HepG2 (cell line): ENCODE measurements around the gene OR2V2. TPM values are rescaled to one million over a fixed set of nuclear protein-coding genes. Genes with fewer than 3 reads are reported as not detected.

ENCODE experiments used
- ATAC-seq: fragments of 200-7000 bp; cut with Tn5 transposase; 3 replicates; pipeline ENCODE4 v1.9.1; 2020; ENCODE audit warnings: mild to moderate bottlenecking, moderate library complexity
- BruUV-seq: library from RNA; stranded (reverse); fragments of 400-500 nt; replicated peaks from 2 replicates; lab custom pipeline; 2021; lab: Mats Ljungman, UMichigan
- CTCF ChIA-PET: fragments of 300-600 bp; formaldehyde crosslinking; extraction: SDS; loops from one replicate; lab custom pipeline; 2021; ENCODE audit warnings: low total read pairs, inconsistent platforms, low intra/inter-chr PET ratio; lab: Yijun Ruan, JAX
- POLR2A ChIA-PET: fragments of 350-600 bp; sonication (Branson Sonifier 250); formaldehyde crosslinking; loops from one replicate; lab custom pipeline; 2020; ENCODE audit warnings: antibody characterized with exemption, inconsistent platforms; lab: Yijun Ruan, JAX
- DNase-seq: peaks from one replicate; pipeline ENCODE4 v3.0.0-alpha.2; 2015; ENCODE audit warnings: low spot score
- FAIRE-seq: peaks from 3 replicates; lab custom pipeline; 2011; peaks lifted over from hg19 to GRCh38; lab: Jason Lieb, UNC
- H2AFZ ChIP-seq: one replicate; pipeline ENCODE4 v1.6.1; 2011; ENCODE audit warnings: low read length, inconsistent platforms
- H3K27ac ChIP-seq: fragments of 300-600 bp; 3 replicates; pipeline ENCODE4 v1.8.0; 2011; ENCODE audit warnings: mixed run types, mild to moderate bottlenecking, mixed read lengths, low read length, inconsistent platforms; ENCODE audit not compliant: insufficient read depth; ENCODE audit errors: extremely low read length
- H3K27me3 ChIP-seq, 2 experiments: fragments of 200-600 bp in 1 of 2; 2 replicates in 1 of 2; 3 replicates in 1 of 2; pipeline versions ENCODE4 v1.6.0 to v1.8.0; 2011; ENCODE audit warnings: low read length in 2 of 2, mild to moderate bottlenecking in 2 of 2, moderate library complexity in 2 of 2, inconsistent platforms in 1 of 2; ENCODE audit not compliant: insufficient read depth in 2 of 2, control insufficient read depth in 1 of 2
- H3K36me3 ChIP-seq, 2 experiments: fragments of 200-600 bp in 1 of 2; replicated peaks in 1 of 2; 2 replicates in 1 of 2; 3 replicates in 1 of 2; pipeline versions ENCODE4 v1.5.1 to v1.8.0; 2011; ENCODE audit warnings: low read length in 2 of 2, inconsistent platforms in 1 of 2; ENCODE audit not compliant: insufficient read depth in 2 of 2, control insufficient read depth in 1 of 2
- H3K4me1 ChIP-seq: 2 replicates; pipeline ENCODE4 v1.5.1; 2012; ENCODE audit warnings: low read length, inconsistent platforms; ENCODE audit not compliant: insufficient read depth
- H3K4me2 ChIP-seq: 2 replicates; pipeline ENCODE4 v1.6.0; 2011; ENCODE audit warnings: low read depth, low read length, inconsistent platforms
- H3K4me3 ChIP-seq, 3 experiments: fragments of 200-600 bp in 1 of 3; sonication (generic), shearing (Covaris generic) in 1 of 3; replicated peaks in 1 of 3; 2 replicates each; pipeline ENCODE4 v1.5.1; 2011 to 2016; ENCODE audit warnings: low read length in 3 of 3, inconsistent platforms in 2 of 3, low read depth in 2 of 3, mild to moderate bottlenecking in 2 of 3, control low read depth in 1 of 3, mixed read lengths in 1 of 3; ENCODE audit not compliant: insufficient read depth in 1 of 3
- H3K79me2 ChIP-seq: one replicate; pipeline ENCODE4 v1.6.1; 2011; ENCODE audit warnings: low read length, inconsistent platforms; ENCODE audit not compliant: insufficient read depth
- H3K9ac ChIP-seq: 2 replicates; pipeline ENCODE4 v1.6.0; 2011; ENCODE audit warnings: mild to moderate bottlenecking, low read depth, low read length, inconsistent platforms; ENCODE audit not compliant: insufficient read depth
- H3K9me3 ChIP-seq: 2 replicates; pipeline ENCODE4 v1.5.1; 2012; ENCODE audit warnings: mild to moderate bottlenecking, low read length
- H4K20me1 ChIP-seq: 2 replicates; pipeline ENCODE4 v1.6.0; 2011; ENCODE audit warnings: inconsistent platforms, mild to moderate bottlenecking, low read length, moderate library complexity; ENCODE audit not compliant: insufficient read depth
- AGO1 ChIP-seq: fragments of 200-400 bp; formaldehyde crosslinking; IDR thresholded peaks from 2 replicates; pipeline ENCODE4 v1.6.1; 2017; ENCODE audit warnings: mild to moderate bottlenecking, low read depth, low read length, moderate library complexity; ENCODE audit not compliant: poor library complexity, severe bottlenecking
- CEBPG ChIP-seq: IDR thresholded peaks from 2 replicates; pipeline ENCODE4 v1.6.1; 2016
- CERS6 ChIP-seq: sonication (generic); formaldehyde crosslinking; IDR thresholded peaks from 2 replicates; pipeline ENCODE4 v1.5.0; 2020; ENCODE audit warnings: missing genetic modification reagents
- ESRRA ChIP-seq: sonication (generic); formaldehyde crosslinking; IDR thresholded peaks from 2 replicates; pipeline ENCODE4 v1.5.1; 2020; ENCODE audit warnings: mild to moderate bottlenecking, low read depth, missing genetic modification reagents
- HOXD1 ChIP-seq: sonication (generic); formaldehyde crosslinking; IDR thresholded peaks from 2 replicates; pipeline ENCODE4 v1.5.0; 2020; ENCODE audit warnings: missing genetic modification reagents
- JDP2 ChIP-seq: sonication (generic); formaldehyde crosslinking; IDR thresholded peaks from 2 replicates; pipeline ENCODE4 v1.8.1; 2022; ENCODE audit warnings: missing genetic modification reagents, borderline replicate concordance
- MAFG ChIP-seq: sonication (generic); formaldehyde crosslinking; IDR thresholded peaks from 2 replicates; pipeline ENCODE4 v1.5.1; 2020; ENCODE audit warnings: mild to moderate bottlenecking, missing genetic modification reagents
- MYC ChIP-seq: sonication (generic); formaldehyde crosslinking; IDR thresholded peaks from 2 replicates; pipeline ENCODE4 v1.9.0; 2021; ENCODE audit warnings: missing genetic modification reagents, borderline replicate concordance
- RFX5 ChIP-seq: IDR thresholded peaks from 2 replicates; pipeline ENCODE4 v1.6.1; 2011; ENCODE audit warnings: low read depth, low read length, improper control_type of control experiment
- WGBS: methylation state at CpG from one replicate; pipeline ENCODE4 v1.1.6; 2017; ENCODE audit warnings: low lambda C conversion rate; 5-methylcytosine and 5-hydroxymethylcytosine counted together
- in situ Hi-C: cut with HindIII; loops from 2 replicates; pipeline ENCODE4 v1.10.0; 2017; ENCODE audit warnings: low pct_unique_long_range_greater_than_20kb; ENCODE audit not compliant: extremely low pct_ligation_motif_present
- intact Hi-C: fragments of 100-400 bp; cut with micrococcal nuclease; formaldehyde crosslinking; loops from one replicate; pipeline ENCODE4 v1.10.0; 2022; ENCODE audit not compliant: unreplicated experiment
- polyA plus RNA-seq, 8 experiments: library from polyadenylated mRNA; depleted of rRNA in 3 of 8; stranded (reverse) in 7 of 8; unstranded in 1 of 8; fragments of >200 nt; fragmentation: Illumina TruSeq in 4 of 8; extraction: Trizol in 4 of 8; gene quantifications; 2 replicates each; pipeline versions ENCODE4 v1.2.1 to v1.2.3, GENCODE V29; 2011 to 2016; ENCODE audit warnings: low read depth in 4 of 8, missing spikeins in 1 of 8, mixed read lengths in 1 of 8; ENCODE audit not compliant: insufficient read depth in 1 of 8
- total RNA-seq, 5 experiments: library from RNA; depleted of rRNA; stranded (reverse); fragments of >200 nt; fragmentation: Illumina TruSeq; extraction: Trizol; gene quantifications; 2 replicates each; pipeline ENCODE4 v1.2.3, GENCODE V29; 2016; ENCODE audit warnings: low read depth in 1 of 5
- TF ChIP-seq, protein P1 (sequence below): sonication (generic); formaldehyde crosslinking; IDR thresholded peaks from 2 replicates; pipeline ENCODE4 v1.8.0; 2022; ENCODE audit warnings: mild to moderate bottlenecking, missing genetic modification reagents
- TF ChIP-seq, protein P2 (sequence below): sonication (generic); formaldehyde crosslinking; IDR thresholded peaks from 2 replicates; pipeline ENCODE4 v1.8.1; 2023; ENCODE audit warnings: mild to moderate bottlenecking, missing genetic modification reagents
- TF ChIP-seq, protein P3 (sequence below): sonication (generic); formaldehyde crosslinking; IDR thresholded peaks from 2 replicates; pipeline ENCODE4 v1.5.0; 2020; ENCODE audit warnings: mild to moderate bottlenecking, missing genetic modification reagents, borderline replicate concordance

OR2V2 gene
- total and polyA plus RNA-seq, 2 of the 13 experiments (the other 11 are each of a cell fraction or from before 2014, with no cell fraction given) = not detected

DNA sequence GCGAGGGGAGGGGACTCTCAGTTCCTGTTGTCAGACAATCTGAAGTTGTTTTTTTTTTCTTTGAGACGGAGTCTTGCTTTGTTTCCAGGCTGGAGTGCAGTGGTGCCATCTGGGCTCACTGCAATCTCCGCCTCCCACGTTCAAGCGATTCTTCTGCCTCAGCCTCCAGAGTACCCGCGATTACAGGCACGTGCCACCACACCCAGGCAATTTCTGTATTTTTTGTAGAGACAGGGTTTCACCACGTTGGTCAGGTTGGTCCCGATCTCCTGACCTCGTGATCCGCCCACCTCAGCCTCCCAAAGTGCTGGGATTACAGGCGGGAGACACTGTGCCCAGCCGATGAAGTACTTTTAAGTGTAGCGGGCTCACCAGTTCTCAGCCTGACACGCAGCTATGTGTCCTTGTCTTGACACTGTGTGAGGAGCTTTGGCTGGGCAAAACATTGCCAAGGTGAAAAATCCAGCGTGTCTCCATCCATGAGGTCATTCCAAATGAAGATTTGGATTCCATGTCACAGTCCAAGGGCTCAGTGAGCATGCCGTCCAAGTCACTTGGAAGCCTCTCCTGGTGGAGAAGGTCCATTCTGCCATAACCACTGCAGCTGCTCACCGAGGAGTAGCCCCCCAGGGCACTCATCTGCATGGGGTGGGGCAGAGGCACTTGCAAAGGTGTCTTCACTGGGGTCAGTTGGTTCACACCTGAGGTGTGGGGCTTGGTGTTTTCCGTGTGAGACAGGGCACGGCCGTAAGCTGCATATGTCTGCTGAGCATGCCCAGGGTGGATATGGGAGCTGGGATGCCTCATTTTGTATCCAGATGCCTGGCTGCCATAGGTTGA, 48.4 kb upstream of the OR2V2 start (continued):
- TF ChIP-seq, protein P1, sequence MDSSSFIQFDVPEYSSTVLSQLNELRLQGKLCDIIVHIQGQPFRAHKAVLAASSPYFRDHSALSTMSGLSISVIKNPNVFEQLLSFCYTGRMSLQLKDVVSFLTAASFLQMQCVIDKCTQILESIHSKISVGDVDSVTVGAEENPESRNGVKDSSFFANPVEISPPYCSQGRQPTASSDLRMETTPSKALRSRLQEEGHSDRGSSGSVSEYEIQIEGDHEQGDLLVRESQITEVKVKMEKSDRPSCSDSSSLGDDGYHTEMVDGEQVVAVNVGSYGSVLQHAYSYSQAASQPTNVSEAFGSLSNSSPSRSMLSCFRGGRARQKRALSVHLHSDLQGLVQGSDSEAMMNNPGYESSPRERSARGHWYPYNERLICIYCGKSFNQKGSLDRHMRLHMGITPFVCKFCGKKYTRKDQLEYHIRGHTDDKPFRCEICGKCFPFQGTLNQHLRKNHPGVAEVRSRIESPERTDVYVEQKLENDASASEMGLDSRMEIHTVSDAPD (CRISPR knock-in tag) = no peak
- TF ChIP-seq CERS6 (CRISPR knock-in tag) = no peak
- no peak for TF ChIP-seq MYC (CRISPR knock-in tag)
- no peak for TF ChIP-seq AGO1

- DNase-seq (no peak), ATAC-seq (no peak; the same call in 1 of the 3 replicates), FAIRE-seq (no peak)
- CTCF ChIA-PET = no interaction called here
- Histone ChIP-seq H3K27me3 (peaks cover 2 to 18% of the 10 kb centered on the region in 2 experiments; a peak in 3 of 5 replicates), H3K4me3 (no peak overlapping the region), H3K79me2 (no peaks in the 10 kb centered on the region), H2AFZ (no peak overlapping the region), H3K27ac (no peak overlapping the region), H3K36me3 (no peaks in the 10 kb centered on the region), H3K4me2 (no peak overlapping the region), H3K9me3 (no peaks in the 10 kb centered on the region), H4K20me1 (no peaks in the 10 kb centered on the region), H3K4me1 (no peaks in the 10 kb centered on the region), H3K9ac (no peak overlapping the region)
- intact Hi-C loops = no loop called here
- BruUV-seq = no TSS peak
- 19% methylated on average over 5 of the region's 11 CpGs for WGBS
- in situ Hi-C loops = no loop called here
- POLR2A ChIA-PET = no interaction called here
- TF ChIP-seq HOXD1 (no peak), CEBPG (CRISPR knock-in tag) (no peak), RFX5 (no peak), MAFG (CRISPR knock-in tag) (no peak), JDP2 (CRISPR knock-in tag) (no peak), ESRRA (no peak)
- TF ChIP-seq, protein P2, sequence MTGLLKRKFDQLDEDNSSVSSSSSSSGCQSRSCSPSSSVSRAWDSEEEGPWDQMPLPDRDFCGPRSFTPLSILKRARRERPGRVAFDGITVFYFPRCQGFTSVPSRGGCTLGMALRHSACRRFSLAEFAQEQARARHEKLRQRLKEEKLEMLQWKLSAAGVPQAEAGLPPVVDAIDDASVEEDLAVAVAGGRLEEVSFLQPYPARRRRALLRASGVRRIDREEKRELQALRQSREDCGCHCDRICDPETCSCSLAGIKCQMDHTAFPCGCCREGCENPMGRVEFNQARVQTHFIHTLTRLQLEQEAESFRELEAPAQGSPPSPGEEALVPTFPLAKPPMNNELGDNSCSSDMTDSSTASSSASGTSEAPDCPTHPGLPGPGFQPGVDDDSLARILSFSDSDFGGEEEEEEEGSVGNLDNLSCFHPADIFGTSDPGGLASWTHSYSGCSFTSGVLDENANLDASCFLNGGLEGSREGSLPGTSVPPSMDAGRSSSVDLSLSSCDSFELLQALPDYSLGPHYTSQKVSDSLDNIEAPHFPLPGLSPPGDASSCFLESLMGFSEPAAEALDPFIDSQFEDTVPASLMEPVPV (CRISPR knock-in tag) = no peak
- TF ChIP-seq, protein P3, sequence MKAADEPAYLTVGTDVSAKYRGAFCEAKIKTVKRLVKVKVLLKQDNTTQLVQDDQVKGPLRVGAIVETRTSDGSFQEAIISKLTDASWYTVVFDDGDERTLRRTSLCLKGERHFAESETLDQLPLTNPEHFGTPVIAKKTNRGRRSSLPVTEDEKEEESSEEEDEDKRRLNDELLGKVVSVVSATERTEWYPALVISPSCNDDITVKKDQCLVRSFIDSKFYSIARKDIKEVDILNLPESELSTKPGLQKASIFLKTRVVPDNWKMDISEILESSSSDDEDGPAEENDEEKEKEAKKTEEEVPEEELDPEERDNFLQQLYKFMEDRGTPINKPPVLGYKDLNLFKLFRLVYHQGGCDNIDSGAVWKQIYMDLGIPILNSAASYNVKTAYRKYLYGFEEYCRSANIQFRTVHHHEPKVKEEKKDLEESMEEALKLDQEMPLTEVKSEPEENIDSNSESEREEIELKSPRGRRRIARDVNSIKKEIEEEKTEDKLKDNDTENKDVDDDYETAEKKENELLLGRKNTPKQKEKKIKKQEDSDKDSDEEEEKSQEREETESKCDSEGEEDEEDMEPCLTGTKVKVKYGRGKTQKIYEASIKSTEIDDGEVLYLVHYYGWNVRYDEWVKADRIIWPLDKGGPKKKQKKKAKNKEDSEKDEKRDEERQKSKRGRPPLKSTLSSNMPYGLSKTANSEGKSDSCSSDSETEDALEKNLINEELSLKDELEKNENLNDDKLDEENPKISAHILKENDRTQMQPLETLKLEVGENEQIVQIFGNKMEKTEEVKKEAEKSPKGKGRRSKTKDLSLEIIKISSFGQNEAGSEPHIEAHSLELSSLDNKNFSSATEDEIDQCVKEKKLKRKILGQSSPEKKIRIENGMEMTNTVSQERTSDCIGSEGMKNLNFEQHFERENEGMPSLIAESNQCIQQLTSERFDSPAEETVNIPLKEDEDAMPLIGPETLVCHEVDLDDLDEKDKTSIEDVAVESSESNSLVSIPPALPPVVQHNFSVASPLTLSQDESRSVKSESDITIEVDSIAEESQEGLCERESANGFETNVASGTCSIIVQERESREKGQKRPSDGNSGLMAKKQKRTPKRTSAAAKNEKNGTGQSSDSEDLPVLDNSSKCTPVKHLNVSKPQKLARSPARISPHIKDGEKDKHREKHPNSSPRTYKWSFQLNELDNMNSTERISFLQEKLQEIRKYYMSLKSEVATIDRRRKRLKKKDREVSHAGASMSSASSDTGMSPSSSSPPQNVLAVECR (CRISPR knock-in tag) = no peak
Observed at GRCh38 chr5:181099602-181100086, 47.7 kb upstream of the OR2V2 start.
